Esophagus muscularis mucosa (tissue), 3 donors: ENCODE measurements around the gene PTPN20.

Experiments used
- CTCF ChIP-seq, 3 experiments: fragments of 200-600 bp in 2 of 3; fragments of 450-650 bp in 1 of 3; sonication (generic) in 2 of 3; IDR thresholded peaks; one replicate each; pipeline ENCODE4 v1.5.1; 2017 to 2019; ENCODE audit warnings: antibody characterized with exemption in 3 of 3, mild to moderate bottlenecking in 2 of 3, moderate library complexity in 1 of 3
- POLR2A ChIP-seq: fragments of 450-650 bp; IDR thresholded peaks from one replicate; pipeline ENCODE4 v1.6.1; 2017; ENCODE audit warnings: antibody characterized with exemption, moderate library complexity, mild to moderate bottlenecking, low read depth
- POLR2AphosphoS5 ChIP-seq, 2 donors: sonication (generic); formaldehyde crosslinking; IDR thresholded peaks; one replicate each; pipeline ENCODE4 v1.6.1; 2017; ENCODE audit warnings: antibody characterized with exemption in 2 of 2

GRCh38 chr10:47015404-47015803 lies 104.2 kb downstream of the PTPN20 start:
- TF ChIP-seq POLR2AphosphoS5 (IDR thresholded peaks at IDR 0.05) (no peak), CTCF (IDR thresholded peaks at IDR 0.05) (no peak), POLR2A (no peak)
